HUDEP-2 (cell line): ENCODE results near the gene RNGTT.
"Not testable (repeated sequence)": the region's sequence is repeated elsewhere in the genome, so short reads cannot be mapped to it uniquely, and the experiment has no call there.

ENCODE experiments used
- DNase-seq, 76 experiments: peaks; one replicate each; lab custom pipeline; 2025; ENCODE audit not compliant: unreplicated experiment in 76 of 76; lab: John Stamatoyannopoulos, UW

The RNGTT gene

DNA sequence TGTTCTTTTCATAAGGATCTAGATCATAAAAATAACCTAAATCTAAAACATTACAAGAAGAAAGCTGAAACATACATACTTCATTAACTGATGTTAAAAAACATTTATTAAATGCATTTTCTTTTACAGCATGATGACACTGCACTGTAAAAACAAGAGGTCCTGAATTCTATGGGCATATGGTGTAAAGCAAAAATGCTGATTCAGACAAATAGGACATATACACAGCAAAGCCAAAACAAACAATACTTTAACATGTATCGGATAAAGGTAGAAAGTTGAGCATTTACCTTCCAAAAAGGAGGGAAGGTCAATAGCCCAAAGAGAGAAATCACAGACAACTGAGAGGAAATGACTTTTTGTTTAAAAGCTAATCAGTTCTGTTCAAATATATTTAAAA is 221.5 kb downstream of the RNGTT start:
- DNase-seq = no peak

DNA sequence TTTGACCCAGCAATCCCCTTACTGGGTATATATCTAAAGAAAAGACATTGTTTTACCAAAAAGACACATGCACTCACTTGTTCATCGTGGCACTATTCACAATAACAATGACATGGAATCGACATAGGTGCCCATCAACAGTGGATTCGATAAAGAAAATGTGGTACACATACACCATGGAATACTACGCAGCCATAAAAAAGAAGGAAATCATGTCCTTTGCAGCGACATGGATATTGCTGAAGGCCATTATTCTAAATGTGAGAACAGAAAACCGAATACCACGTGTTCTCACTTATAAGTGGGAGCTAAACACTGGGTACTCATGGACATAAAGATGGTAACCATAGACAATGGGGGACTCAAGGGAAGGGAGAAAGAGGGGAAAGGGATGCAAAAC is 222.3 kb downstream of the RNGTT start:
- no peak for DNase-seq

DNA sequence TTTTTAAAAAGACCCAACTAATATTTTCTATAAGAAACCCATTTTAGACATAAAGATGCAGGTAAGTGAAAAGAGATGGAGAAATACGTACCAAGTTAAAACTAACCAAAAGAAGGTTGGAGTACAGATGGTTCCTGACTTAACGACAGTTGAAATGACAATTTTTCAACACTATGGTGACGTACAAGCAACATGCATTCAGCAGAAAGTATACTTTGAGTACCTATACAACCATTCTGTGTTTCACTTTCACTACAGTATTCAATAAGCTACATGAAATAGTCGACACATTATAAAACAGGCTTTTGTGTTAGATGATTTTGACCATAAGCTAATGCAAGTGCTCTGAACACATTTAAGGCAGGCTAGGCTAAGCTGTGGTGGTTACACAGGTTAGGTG is 228.9 kb downstream of the RNGTT start:
- no peak for DNase-seq

DNA sequence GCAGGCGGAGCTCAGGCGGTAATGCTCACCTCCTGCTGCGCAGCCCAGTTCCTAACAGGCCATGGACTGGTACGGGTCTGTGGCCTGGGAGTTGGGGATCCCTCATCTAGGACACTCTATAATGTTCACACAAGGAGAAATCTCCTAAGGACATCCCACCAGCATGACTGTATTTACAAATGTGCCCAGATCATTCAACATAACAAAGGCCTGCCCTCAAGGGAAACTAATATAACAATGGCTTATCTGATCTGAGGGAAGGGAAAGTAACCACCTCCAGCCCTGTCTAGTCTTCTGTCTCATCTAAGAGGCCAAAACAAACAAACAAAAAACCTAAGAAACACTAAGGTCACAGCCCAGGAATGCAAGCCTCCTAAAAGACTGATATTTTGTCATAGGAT is 232.8 kb downstream of the RNGTT start:
- no peak for DNase-seq

DNA sequence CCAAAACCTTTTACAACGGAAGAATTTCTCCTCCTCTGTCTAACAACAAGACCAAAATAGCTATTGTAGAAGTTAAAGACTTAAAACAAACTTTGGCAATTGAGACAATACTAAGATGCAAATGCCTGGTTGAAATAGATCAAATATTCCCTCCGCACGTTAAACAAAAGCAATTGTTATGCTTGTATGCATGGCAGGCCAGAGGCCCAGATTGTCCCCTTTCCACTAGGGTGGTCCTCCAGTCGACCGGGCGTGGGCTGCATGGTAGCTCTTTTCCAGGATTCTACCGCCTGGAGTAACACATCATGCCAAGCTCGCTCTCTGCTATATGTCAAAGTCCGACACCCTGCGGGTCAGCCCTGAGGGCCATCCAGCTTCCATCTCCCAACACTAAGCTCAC is 234.7 kb downstream of the RNGTT start:
- DNase-seq = no peak

DNA sequence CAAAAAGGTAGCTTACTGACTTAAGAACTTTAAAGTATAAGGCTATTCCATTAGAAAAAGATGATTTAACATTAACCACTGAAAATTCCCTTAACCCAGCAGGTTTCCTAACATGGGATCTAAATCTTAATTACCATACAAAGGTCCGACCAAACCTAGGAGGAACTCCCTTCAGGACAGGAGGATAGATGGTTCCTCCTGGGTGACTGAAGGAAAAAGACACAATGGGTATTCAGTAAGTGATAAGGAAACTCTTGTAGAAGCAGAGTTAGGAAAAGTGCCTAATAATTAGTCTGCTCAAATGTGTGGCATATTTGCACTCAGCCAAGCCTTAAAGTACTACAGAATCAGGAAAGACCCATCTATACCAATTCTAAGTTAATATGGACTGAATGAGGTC is 237.0 kb downstream of the RNGTT start:
- not testable (repeated sequence) for DNase-seq

DNA sequence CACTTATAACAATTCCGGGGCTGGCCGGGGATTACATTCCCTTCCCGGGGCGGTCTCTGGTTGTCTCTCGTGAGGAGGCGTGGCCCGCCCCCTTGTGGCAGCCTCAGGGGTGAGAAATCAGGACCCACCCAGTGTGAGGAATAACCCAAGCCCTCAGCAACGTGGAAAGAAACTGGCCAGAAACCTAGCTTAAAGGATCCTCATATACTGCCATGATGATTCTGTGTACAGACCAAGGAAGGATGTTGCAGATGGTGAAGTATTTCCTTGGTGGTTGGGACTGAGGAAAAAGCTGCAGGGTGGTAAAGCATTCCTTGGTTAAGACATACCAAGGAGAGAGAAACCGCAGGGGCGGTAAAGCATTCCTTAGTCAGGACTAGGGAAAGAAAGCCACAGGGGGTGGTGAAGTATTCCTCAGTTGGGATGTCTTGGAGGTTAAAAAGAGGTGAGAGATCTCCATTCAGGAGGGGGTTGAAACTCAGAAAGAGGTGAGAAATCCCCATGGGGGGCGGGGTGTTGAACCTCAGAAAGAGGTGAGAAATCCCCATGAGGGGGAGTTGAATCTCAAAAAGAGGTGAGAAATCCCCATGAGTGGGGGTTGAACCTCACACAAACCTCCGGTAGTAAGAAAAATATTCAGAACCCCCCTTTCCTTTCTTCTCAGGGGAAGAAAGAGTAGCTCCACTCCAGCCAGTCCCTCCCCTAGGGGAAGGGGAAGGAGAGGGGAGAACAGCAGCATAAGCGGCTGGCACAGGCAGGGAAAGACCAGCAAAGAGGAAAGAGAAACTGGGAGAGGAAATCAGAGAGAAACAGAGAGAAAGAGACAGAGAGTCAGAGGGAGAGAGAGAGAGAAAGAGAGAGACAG is 238.1 kb downstream of the RNGTT start:
- DNase-seq = peak in 3 of 76 experiments; percentile 1 to 23 (median 3)

DNA sequence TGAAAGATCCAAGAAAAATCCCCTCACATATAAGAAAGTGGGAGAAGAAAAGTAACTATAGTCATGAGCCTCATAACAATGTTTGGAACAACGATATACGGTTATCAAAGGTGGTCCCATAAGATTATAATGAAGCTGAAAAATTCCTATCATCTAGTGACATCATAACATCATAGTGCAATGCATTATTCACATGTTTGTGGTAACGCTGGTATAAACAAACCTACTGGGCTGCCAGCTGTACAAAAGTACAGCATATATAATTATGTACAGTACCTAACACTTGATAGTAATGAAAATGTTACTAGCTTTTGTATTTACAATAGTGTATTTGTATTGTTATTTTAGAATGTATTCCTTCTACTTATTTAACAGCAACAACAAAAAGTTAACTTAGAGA is 240.7 kb downstream of the RNGTT start:
- no peak for DNase-seq

DNA sequence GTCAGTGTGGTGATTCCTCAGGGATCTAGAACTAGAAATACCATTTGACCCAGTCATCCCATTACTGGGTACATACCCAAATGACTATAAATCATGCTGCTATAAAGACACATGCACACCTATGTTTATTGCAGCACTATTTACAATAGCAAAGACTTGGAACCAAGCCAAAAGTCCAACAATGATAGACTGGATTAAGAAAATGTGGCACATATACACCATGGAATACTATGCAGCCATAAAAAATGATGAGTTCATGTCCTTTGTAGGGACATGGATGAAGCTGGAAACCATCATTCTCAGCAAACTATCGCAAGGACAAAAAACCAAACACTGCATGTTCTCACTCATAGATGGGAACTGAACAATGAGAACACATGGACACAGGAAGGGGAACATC is 247.0 kb downstream of the RNGTT start:
- DNase-seq = not testable (repeated sequence)

DNA sequence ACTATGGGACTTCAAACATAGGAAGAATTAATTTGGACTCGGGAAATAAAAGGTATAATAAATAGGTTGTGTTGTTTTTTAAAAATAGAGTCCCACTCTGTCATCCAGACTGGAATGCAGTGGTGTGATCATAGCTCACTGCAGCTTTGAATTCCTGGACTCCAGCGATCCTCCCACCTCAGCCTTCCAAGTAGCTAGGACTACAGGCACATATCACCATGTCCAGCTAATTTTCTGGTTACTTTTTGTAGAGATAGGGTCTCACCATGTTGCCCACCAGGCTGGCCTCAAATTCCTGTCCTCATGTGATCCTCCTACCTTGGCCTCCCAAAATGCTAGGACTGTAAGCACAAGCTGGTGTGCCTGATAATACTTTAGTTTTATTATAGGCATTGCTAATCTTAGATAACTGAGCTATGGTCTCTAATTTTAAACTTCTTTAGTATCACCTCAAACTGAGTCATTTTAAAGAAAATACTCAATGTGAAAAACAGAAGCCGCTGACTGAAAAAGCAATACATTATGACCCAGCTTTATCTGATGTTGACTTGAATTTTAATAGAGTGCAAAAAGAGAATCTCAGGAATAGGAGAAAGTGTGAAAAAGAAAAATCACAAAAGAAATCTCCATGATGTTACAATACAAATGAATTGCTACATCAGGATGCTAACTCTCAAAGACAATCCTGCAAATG is 251.0 kb downstream of the RNGTT start:
- DNase-seq = no peak

DNA sequence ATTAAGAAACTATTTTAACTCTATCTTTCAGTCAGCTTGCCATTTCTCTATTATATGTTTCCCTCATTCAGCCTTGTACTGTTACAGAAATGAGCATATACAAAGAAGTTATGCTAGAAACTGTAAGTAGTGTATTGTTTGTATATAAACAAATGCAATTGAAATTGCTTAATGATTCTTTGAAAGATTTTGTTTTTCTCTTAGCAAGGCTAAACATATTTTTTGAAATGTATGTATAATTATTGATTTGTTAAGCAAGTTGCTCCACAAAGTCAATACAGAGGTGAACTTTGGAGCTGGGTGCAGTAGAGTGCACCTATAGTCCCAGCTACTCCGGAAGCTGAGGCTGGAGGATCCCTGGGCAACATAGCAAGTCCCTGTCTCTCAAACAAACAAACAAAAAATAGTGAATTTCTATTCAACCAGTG is 253.6 kb downstream of the RNGTT start:
- DNase-seq = no peak

DNA sequence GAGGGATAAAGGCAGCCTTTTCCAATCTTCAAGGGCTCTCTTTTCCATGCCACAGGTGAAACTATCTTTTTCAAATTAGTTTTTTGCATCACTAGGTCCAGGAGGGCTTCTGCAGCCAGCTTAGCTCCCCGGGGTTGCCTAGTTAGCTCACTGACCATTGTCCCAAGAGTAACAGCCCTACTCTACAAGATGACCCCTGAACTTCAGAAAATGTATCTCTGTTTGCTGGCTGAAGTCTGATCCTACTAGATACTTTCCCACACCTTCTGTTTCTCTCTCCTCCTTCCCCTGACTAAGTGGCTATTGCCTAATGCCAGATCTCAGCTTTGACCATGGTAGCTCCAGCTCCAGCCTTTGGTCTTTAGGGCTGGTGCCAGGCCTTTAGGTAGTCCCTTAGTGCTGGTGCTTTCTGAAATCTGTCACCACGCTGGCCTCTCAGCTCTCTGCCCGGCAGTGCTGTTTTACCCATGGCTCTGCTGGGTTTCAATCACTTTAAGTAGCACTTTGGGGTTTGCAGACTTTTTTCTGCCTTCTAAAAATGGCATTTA is 255.1 kb downstream of the RNGTT start:
- DNase-seq = no peak

DNA sequence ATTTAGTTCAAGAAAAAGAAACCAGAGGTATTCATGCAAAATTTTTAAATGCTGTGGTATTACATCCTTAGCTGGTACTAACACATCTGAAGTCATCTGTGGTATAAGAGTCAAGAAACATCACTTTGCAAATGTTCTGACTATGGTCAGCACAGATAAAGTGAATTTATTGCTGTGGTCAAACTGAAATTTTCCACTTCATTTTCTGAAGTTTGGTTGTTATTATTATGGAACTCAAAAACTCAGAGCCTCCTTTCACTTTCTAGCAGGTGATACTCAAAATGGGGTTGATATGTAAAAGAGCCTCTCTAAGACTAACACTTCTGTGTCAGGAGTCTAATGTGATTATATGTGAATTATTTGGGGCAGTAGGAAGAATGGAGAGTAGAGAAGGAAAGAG is 257.8 kb downstream of the RNGTT start:
- peak in 10 of 76 experiments; percentile 9 to 44 (median 28) for DNase-seq

DNA sequence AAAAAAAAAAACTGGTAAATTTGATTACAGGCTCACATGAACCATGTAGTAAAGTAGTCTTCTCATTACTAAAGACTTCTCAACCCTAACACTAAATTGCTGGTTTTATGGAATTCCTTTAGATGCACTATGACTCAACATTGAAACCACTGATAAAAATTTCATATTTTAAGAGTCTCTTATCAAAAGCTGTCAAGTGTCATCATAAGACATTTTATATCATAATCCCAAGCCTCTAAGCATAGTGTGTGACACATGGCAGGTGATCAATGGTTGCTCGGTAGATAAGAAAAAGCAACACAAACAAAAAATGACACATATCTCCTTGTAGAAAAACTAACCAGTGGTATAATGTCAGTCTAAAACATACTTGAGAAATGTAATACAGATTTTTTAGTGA is 258.4 kb downstream of the RNGTT start:
- peak in 41 of 76 experiments; percentile 5 to 84 (median 50) for DNase-seq

DNA sequence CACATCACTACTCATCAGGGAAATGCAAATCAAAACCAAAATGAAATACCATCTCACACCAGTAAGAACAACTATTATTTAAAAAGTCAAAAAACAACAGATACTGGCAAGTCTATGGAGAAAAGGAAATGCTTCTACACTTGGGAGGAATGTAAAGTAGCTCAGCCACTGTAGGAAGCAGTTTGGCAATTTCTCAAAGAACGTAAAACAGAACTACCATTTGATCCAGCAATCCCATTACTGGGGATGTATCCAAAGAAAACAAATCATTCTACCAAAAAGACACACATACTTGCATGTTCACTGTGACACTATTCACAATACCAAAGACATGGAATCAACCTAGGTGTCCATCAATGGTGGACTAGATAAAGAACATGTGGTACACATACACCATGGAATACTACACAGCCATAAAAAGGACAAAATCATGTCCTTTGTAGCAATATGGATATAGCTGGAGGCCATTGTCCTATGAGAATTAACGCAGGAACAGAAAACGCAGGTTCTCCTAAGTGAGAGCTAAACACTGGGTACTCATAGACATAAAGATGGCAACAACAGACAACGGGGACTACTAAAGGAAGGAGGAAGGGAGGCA is 260.4 kb downstream of the RNGTT start:
- DNase-seq = no peak

DNA sequence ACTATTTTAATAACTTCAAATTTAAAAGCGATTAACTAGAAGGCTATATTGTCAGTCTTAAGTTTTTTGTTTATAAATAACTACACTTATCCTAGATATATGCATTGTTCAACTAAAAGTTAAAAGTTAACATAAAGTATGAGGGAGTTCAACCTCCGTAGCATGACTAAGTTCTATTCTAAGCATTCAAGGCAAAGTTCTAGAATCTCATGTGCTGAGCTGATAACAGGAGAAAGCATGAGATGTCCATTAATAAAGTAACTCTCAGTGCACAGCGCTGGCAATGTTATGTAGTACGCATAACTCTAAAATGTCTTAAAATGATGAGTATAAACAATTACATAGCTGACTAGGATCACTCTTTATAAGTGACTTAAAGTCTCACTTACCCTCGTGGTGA is 264.8 kb downstream of the RNGTT start:
- DNase-seq = peak in 5 of 76 experiments; percentile 1 to 32 (median 15)

DNA sequence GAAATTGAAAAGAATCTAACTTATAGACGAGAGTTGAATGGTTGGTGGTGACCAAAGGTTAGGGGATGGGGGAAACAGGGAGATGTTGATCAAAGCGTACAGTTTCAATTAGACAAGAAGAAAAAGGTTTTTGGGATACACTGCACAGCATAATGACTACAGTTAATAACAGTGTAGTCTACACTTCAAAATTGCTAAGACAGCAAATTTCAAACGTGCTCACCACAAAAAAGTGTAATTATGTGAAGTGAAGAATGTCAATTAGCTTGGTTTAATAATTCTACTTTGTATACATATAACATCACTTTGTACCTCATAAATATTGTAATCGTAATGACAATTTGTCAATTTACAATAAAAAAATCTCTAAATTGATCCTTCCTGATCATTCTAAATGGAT is 267.5 kb downstream of the RNGTT start:
- DNase-seq = no peak

DNA sequence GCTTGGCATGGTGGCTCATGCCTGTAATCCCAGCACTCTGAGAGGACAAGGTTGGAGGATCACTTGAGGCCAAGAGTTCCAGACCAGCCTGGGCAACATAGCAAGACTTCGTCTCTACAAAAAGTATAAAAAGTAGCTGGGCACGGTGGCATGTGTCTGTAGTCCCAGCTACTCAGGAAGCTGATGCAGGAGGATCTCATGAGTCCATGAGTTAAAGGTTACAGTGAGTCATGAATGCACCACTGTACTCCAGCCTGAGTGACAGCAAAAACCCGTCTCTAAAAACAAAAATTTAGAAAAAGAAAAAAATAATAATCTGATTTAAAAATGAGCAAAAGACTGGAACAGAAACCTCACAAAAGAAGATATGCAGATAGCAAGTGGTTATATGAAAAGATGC is 279.7 kb downstream of the RNGTT start:
- DNase-seq = no peak

DNA sequence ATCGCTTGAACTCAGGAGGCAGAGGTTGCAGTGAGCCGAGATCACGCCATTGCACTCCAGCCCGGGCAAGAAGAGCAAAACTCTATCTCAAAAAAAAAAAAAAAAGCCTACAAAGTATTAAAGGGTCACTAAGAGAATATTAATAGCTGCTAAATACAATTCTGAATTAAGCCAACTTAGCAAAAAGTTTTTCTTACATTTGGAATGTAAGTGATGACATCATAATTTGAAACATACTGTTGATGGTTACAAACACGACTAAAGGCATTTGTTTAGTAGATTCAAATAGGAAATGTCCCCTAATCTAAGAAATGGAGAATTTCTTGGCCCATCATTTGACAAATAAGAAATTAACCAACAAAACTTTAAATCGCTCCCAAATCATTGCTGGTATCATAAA is 282.8 kb downstream of the RNGTT start:
- DNase-seq = no peak

DNA sequence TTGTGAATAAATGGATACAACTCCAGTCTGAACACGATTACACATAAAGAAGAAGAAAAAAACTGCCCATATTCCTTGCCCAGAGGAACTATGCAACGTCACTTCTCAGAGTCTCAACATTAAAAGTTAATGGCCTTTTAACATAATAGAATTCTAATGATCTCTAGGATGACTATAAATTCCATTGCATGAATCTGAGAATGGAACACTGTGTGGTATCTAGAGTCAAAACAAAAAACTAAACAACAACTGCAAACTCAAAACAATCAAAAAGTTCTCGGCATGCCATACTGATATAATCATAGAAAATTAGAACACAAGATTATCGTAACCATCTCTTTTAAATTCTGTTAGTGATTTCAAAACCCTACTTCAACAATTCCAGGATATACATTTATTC is 283.6 kb downstream of the RNGTT start:
- no peak for DNase-seq

DNA sequence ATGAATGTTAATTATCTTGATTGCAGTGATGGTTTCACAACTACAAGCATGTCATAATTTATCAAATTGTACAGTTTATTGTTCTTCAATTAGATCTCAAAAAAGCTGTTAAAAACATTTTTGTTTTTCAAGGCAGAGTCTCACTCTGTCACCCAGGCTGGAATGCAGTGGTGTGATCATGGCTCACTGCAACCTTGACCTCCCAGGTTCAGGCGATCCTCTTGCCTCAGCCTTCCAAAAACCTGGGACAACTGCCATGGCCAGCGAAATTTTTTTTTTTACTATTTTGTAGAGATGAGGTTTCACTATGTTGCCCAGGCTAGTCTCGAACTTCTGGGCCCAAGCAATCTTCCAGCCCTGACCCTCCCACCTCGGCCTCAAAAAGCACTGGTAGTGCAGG is 286.1 kb downstream of the RNGTT start:
- DNase-seq = no peak
